ENCODE measurements around the gene KCNC4. TPM values are rescaled to one million over a fixed set of nuclear protein-coding genes. Genes with fewer than 3 reads are reported as not detected.

KCNC4 gene
- total and polyA plus RNA-seq, 9 donors, result 3.2 to 18.0 (median 11.7) TPM

DNA sequence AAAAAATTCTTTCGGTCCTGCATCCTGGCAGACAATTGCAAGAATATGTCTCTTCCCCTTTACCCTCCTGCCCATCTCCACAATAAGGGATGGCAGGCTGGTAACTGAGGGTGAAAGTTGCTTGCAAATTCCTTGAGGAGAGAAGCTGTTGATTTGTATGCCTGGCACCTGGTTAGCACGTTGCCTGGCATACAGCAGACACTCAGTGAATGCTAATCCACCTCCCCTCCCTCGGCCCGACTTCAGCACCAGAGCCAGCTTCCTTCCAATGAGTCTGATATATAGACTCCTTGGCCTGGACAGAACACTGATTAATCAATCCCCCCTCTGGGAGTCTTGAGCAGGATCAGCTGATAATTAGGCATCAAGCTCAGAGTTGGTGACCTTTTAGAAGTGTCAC is 39.1 kb downstream of the KCNC4 start:
- H3K27ac ChIP-seq, result no peak overlapping the region
- no peaks in the 10 kb centered on the region for H3K9me3 ChIP-seq
- H3K4me1 ChIP-seq (ENCODE audit: insufficient read depth), result no peaks in the 10 kb centered on the region
- intact Hi-C loops (cut with DNase I), result no loop called here
- H3K36me3 ChIP-seq, result no peaks in the 10 kb centered on the region
- no peaks in the 10 kb centered on the region for H3K27me3 ChIP-seq
- TF ChIP-seq POLR2A (IDR thresholded peaks at IDR 0.05), result no peak
- TF ChIP-seq EP300 (IDR thresholded peaks at IDR 0.05), result no peak
- TF ChIP-seq, protein P1, sequence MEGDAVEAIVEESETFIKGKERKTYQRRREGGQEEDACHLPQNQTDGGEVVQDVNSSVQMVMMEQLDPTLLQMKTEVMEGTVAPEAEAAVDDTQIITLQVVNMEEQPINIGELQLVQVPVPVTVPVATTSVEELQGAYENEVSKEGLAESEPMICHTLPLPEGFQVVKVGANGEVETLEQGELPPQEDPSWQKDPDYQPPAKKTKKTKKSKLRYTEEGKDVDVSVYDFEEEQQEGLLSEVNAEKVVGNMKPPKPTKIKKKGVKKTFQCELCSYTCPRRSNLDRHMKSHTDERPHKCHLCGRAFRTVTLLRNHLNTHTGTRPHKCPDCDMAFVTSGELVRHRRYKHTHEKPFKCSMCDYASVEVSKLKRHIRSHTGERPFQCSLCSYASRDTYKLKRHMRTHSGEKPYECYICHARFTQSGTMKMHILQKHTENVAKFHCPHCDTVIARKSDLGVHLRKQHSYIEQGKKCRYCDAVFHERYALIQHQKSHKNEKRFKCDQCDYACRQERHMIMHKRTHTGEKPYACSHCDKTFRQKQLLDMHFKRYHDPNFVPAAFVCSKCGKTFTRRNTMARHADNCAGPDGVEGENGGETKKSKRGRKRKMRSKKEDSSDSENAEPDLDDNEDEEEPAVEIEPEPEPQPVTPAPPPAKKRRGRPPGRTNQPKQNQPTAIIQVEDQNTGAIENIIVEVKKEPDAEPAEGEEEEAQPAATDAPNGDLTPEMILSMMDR (IDR thresholded peaks at IDR 0.05), result no peak
- no peak for DNase-seq
- WGBS, 3 donors, result 64 to 78% (median 65%) methylated on average over 4 of the region's 4 CpGs
- no peak overlapping the region for H3K4me3 ChIP-seq

DNA sequence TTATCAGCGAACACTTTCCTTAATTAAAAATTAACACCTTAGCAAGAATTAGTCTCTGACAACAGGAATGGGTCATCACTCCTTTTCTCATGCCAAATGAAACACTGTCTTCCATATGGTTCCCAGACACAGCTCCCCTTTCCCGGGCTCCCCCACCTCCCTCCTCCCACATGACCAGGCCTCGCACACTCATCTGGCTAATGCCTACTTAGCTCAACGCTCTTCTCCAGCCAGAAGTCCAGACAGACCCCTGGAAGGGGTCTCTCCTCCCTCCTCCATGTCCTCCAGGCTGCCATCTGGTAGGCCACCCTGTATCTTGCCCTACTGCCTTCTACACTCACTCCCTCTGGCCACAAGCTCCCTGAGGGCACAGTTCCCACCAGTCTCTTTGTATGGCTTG is 39.9 kb downstream of the KCNC4 start:
- WGBS, 3 donors, result 71 to 80% (median 78%) methylated on average over 4 of the region's 4 CpGs
- Histone ChIP-seq H3K36me3 (no peaks in the 10 kb centered on the region), H3K4me3 (no peak overlapping the region), H3K9me3 (no peaks in the 10 kb centered on the region), H3K27ac (no peak overlapping the region), H3K27me3 (no peaks in the 10 kb centered on the region), H3K4me1 (ENCODE audit: insufficient read depth) (no peaks in the 10 kb centered on the region)
- no peak for DNase-seq
- TF ChIP-seq, protein P1 (IDR thresholded peaks at IDR 0.05), result no peak
- TF ChIP-seq POLR2A (IDR thresholded peaks at IDR 0.05) (no peak), EP300 (IDR thresholded peaks at IDR 0.05) (no peak)
- intact Hi-C loops (cut with DNase I), result no loop called here

DNA sequence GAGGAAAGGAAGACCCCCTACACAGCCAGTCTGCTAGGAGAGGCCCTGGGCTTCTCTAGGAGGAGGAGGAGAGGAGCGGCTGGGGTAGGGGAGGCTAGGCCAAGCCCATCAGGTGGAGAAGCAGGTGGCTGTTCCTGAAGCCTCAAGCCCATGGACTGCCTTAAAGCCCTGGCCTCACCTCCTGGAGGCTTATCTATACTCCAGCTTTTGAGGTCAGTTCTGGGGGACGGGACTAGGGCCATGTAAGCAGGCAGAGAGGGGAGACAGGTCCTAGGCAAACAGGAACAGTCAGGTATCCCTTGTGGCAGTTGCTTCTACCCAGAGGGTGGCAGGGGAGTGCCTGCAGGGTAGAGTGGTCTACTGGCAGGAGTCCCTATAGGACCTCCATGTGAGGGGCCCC is 40.6 kb downstream of the KCNC4 start:
- H3K9me3 ChIP-seq, result no peaks in the 10 kb centered on the region
- H3K4me3 ChIP-seq, result no peak overlapping the region
- 71 to 93% (median 92%) methylated on average over 2 of the region's 2 CpGs for WGBS, 3 donors
- intact Hi-C loops (cut with DNase I), result no loop called here
- TF ChIP-seq EP300 (IDR thresholded peaks at IDR 0.05) (no peak), POLR2A (IDR thresholded peaks at IDR 0.05) (no peak)
- TF ChIP-seq, protein P1 (IDR thresholded peaks at IDR 0.05), result no peak
- H3K27ac ChIP-seq, result no peak overlapping the region
- H3K36me3 ChIP-seq, result no peaks in the 10 kb centered on the region
- no peak for DNase-seq
- H3K4me1 ChIP-seq (ENCODE audit: insufficient read depth), result no peaks in the 10 kb centered on the region
- H3K27me3 ChIP-seq, result no peaks in the 10 kb centered on the region

DNA sequence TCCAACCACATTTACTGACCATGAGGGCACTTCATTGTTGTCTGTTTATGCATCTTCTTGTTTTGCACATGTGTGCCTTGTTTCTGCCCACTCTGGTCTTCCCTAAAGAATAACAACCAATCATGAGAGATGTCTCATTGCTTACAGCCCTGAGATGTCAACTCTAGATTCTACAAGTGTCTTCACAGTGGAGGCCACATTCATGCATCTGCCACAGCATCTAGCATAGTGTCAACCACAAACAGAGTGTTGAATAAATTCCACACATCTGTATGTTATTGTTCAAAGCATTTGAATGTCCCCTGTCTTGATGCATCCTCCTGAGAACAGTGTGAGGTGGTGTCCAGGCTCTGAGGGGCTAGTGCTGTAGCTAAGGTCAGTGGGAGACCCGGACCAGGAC is 43.1 kb downstream of the KCNC4 start:
- Histone ChIP-seq H3K4me3 (no peak overlapping the region), H3K36me3 (no peaks in the 10 kb centered on the region), H3K27ac (no peak overlapping the region), H3K4me1 (ENCODE audit: insufficient read depth) (no peaks in the 10 kb centered on the region), H3K9me3 (no peaks in the 10 kb centered on the region), H3K27me3 (no peaks in the 10 kb centered on the region)
- intact Hi-C loops (cut with DNase I), result no loop called here
- DNase-seq, result no peak
- TF ChIP-seq, protein P1 (IDR thresholded peaks at IDR 0.05), result no peak
- TF ChIP-seq POLR2A (IDR thresholded peaks at IDR 0.05) (no peak), EP300 (IDR thresholded peaks at IDR 0.05) (no peak)
- 86 to 100% (median 90%) methylated on average over 1 of the region's 1 CpG for WGBS, 3 donors

All from ovary (tissue), 9 donors.